GM12874 (cell line): ENCODE data around the gene NUSAP1.

Experiments
- TF ChIP-seq, protein P1 (sequence below): IDR thresholded peaks from 2 replicates; pipeline ENCODE4 v1.5.1; 2011; ENCODE audit warnings: low read depth, mild to moderate bottlenecking, control low read depth, low read length, moderate library complexity; ENCODE audit not compliant: insufficient read depth

Gene NUSAP1

DNA sequence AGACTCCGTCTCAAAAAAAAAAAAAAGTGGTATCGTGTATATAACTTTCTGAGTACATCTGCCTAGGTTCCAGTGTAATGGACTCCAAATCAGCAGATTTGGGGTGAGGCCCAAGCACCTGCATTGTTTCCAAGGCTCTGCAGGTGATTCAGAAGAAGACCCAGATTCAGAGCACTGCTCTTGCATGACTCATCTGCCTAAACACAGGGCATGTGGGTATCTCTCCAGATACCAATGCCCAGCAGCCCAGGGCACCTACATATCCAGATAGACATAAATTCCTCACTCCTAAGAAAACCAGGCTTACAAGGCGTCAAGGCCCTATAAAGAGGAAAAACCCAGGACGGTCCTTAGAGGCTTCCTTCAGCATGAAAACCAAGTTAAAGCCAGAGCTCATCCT is 45.3 kb downstream of the NUSAP1 start:
- TF ChIP-seq, protein P1, sequence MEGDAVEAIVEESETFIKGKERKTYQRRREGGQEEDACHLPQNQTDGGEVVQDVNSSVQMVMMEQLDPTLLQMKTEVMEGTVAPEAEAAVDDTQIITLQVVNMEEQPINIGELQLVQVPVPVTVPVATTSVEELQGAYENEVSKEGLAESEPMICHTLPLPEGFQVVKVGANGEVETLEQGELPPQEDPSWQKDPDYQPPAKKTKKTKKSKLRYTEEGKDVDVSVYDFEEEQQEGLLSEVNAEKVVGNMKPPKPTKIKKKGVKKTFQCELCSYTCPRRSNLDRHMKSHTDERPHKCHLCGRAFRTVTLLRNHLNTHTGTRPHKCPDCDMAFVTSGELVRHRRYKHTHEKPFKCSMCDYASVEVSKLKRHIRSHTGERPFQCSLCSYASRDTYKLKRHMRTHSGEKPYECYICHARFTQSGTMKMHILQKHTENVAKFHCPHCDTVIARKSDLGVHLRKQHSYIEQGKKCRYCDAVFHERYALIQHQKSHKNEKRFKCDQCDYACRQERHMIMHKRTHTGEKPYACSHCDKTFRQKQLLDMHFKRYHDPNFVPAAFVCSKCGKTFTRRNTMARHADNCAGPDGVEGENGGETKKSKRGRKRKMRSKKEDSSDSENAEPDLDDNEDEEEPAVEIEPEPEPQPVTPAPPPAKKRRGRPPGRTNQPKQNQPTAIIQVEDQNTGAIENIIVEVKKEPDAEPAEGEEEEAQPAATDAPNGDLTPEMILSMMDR: no peak

DNA sequence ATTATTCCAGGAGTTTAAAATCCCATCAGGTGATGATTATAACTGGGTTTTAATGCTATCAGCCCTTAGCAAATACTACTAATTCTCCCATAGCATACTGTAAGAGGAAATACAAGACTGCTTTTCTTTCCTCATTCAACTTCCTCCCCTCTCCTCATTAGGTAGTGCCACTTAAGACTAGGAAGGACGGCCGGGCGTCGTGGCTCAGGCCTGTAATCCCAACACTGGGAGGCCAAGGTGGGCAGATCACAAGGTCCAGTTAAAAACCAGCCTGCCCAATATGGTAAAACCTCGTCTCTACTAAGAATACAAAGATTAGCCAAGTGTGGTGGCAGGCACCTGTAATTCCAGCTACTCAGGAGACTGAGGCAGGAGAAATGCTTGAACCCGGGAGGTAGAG is 55.0 kb downstream of the NUSAP1 start:
- TF ChIP-seq, protein P1: no peak

DNA sequence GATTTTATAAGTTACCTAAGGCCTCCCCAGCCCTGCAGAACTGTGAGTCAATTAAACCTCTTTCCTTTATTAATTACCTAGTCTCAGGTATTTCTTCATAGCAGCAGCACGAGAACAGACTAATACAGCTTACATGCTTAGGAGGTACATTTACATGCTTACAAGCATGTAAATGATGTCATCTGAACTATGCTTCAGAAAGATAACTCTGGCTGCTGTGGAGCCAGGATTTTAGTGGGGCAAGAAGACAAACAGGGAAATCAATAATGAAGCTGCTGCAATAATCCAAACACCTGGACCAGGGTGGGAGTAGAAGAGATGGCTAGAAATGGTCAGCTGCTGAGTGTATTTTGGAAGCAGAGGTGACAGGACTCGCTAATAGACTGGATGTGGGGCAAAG is 60.0 kb downstream of the NUSAP1 start:
- TF ChIP-seq, protein P1: no peak

DNA sequence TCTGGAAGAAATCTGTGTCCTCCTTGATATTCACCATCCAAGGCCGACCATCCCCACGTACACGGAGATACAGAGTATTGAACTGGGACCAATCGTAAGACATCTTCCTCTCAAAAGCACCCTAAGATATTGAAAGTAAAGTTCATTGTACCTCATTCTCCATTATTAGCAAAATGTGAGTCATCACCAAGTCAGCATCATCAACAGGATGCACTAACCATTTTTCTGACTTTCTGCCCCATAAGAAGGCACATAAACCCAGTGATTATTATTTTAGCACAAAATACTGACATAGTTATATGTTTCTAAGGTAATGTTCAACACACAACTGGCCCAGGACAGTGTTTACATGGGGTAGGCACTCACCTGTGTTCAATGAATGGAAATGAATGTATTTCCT is 62.2 kb downstream of the NUSAP1 start:
- TF ChIP-seq, protein P1: no peak

DNA sequence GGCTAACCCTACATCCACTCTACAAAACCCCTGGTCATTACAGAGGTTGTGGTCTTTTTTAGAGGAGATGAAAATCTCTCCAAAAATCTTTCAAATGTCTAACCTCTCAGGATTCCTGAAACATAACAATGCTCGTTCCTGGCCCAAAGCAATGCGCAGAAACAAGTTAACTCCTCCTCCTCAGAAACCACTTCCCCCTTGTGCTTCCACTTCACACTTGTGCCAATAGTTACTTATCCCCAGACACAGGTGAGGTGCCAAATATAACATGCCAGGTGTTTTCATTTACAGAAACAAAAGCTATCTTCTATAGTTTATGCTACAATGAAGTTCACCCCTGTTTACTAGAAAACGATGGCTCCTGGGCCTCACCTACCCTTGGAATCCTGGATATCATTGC is 63.4 kb downstream of the NUSAP1 start:
- TF ChIP-seq, protein P1: no peak

DNA sequence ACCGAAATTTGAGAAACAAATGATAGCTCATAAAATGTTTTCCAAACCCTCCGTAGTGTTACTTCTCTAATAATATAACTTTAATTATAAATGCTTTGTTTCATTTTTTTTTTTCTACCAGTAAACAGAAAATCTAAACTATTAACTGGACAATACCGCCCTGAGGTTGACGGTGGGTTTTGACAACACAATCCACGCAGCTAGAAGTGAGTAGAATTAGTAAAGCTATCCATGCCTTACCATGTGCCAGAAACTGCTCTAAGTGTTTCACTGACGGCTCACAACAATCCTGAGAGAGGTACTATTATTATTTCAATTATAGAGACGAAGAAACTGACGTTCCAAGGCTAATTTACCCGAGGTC is 69.2 kb downstream of the NUSAP1 start:
- TF ChIP-seq, protein P1: no peak

DNA sequence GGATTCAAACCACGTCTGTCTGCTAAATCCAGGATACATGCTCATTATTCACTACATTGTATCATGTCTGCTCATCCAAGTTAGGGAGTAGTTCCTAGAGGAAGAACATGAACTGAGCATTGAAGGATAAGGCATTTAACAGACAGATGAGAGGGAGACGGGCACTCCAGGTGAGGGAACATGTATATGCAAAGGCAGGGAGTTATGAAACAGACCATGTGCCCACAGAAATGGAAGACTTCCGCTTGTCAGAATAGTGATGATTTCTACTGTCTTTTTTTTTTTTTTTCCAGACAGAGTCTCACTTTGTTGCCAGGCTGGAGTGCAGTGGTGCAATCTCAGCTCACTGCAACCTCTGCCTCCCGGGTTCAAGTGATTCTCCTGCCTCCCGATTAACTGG is 74.7 kb downstream of the NUSAP1 start:
- TF ChIP-seq, protein P1: no peak

DNA sequence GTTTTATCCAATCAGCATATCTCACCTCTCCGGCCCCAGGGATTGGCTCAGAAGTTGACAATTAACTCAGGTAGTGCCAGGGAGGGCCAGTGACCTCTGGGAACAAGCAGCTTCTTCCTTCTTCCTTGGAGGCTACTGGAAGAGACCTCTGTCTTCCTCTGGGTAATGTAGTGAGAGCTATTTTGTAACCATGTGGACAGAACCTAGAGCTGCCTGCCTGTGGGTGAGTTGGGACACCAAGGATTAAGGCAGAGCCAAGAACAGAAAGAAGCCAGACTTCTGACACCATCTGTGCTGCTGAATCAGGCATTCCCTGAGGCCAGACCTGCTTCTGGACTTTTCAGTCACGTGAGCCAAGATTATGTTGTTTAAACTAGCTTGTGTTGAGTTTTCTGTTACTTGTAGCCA is 75.6 kb downstream of the NUSAP1 start:
- TF ChIP-seq, protein P1: no peak
